Hepatocyte (in vitro differentiated cells): ENCODE data around the gene PRPSAP1.

ENCODE experiments used
- EZH2 ChIP-seq: fragments of 200-600 bp; sonication (generic); IDR thresholded peaks from 2 replicates; pipeline ENCODE4 v1.6.1; 2016; ENCODE audit warnings: antibody characterized with exemption, mild to moderate bottlenecking, borderline replicate concordance
- EZH2phosphoT487 ChIP-seq: fragments of 200-600 bp; sonication (generic); IDR thresholded peaks from one replicate; pipeline ENCODE4 v1.6.1; 2018; ENCODE audit warnings: antibody characterized with exemption, mild to moderate bottlenecking, low read depth, moderate library complexity; ENCODE audit not compliant: unreplicated experiment, severe bottlenecking
- TF ChIP-seq, protein P1 (sequence below): fragments of 200-600 bp; sonication (generic); IDR thresholded peaks from 2 replicates; pipeline ENCODE4 v1.5.1; 2016; ENCODE audit warnings: antibody characterized with exemption, mild to moderate bottlenecking; ENCODE audit not compliant: poor library complexity

DNA sequence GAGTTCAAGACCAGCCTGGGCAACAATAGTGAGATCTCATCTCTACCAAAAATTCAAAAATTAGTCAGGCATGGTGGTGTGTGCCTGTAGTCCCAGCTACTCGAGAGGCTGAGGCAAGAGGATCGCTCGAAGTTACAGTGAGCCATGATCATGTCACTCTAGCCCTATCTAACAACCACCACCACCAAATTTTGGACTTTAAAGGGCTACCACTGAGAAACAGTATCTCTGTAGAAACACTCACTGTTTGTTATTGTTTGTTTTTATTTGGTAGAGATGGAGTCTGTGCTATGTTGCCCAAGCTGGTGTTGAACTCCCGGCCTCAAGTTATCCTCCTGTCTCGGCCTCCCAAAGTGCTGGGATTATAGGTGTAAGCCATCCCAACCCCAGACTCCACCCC, 89.8 kb downstream of the PRPSAP1 start:
- TF ChIP-seq, protein P1, sequence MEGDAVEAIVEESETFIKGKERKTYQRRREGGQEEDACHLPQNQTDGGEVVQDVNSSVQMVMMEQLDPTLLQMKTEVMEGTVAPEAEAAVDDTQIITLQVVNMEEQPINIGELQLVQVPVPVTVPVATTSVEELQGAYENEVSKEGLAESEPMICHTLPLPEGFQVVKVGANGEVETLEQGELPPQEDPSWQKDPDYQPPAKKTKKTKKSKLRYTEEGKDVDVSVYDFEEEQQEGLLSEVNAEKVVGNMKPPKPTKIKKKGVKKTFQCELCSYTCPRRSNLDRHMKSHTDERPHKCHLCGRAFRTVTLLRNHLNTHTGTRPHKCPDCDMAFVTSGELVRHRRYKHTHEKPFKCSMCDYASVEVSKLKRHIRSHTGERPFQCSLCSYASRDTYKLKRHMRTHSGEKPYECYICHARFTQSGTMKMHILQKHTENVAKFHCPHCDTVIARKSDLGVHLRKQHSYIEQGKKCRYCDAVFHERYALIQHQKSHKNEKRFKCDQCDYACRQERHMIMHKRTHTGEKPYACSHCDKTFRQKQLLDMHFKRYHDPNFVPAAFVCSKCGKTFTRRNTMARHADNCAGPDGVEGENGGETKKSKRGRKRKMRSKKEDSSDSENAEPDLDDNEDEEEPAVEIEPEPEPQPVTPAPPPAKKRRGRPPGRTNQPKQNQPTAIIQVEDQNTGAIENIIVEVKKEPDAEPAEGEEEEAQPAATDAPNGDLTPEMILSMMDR, result no peak
- TF ChIP-seq EZH2phosphoT487 (no peak), EZH2 (no peak)
